Measurements from ENCODE around the gene STX10. TPM values are rescaled to one million over a fixed set of nuclear protein-coding genes. Genes with fewer than 3 reads are reported as not detected.

The STX10 gene
- total and polyA plus RNA-seq, 9 of the 15 experiments (the other 6 are each of a cell fraction or from before 2014, with no cell fraction given) = 0.51 to 66.3 (median 31.0) TPM

GRCh38 chr19:13154911-13155471 lies 4.8 kb upstream of the STX10 start (continued):
- TF ChIP-seq MCM5 (IDR thresholded peaks at IDR 0.05; ENCODE audit: low read depth) (no peak), WHSC1 (IDR thresholded peaks at IDR 0.05; ENCODE audit: low read length) (no peak), ARID4B (CRISPR knock-in tag; IDR thresholded peaks at IDR 0.05) (no peak), MYBL2 (IDR thresholded peaks at IDR 0.05; ENCODE audit: low read depth) (no peak), MYBL2 (CRISPR knock-in tag; IDR thresholded peaks at IDR 0.05; ENCODE audit: borderline replicate concordance) (no peak), TARDBP (IDR thresholded peaks at IDR 0.05) (no peak), ZNF280B (CRISPR knock-in tag; IDR thresholded peaks at IDR 0.05) (no peak), SMAD2 (IDR thresholded peaks at IDR 0.05; ENCODE audit: low read depth, low read length) (no peak), ZNF3 (CRISPR knock-in tag; IDR thresholded peaks at IDR 0.05) (no peak; the same call in 1 of the 2 replicates), OTX1 (CRISPR knock-in tag; IDR thresholded peaks at IDR 0.05) (no peak; the same call in 1 of the 2 replicates), SRSF9 (IDR thresholded peaks at IDR 0.05; ENCODE audit: borderline replicate concordance, low read depth, low read length) (no peak), ZFP36 (IDR thresholded peaks at IDR 0.05; ENCODE audit: low read depth, low read length, partially characterized antibody) (peak; percentile 16), HINFP (tag; conservative IDR thresholded peaks at IDR 0.05; ENCODE audit: low read depth) (no peak), ZEB2 (IDR thresholded peaks at IDR 0.05) (no peak), ZNF444 (CRISPR knock-in tag; IDR thresholded peaks at IDR 0.05) (no peak), HNRNPL (IDR thresholded peaks at IDR 0.05; ENCODE audit: low read depth, low read length) (peak; percentile 60; the same call in 1 of the 2 replicates), GABPB2 (CRISPR knock-in tag; conservative IDR thresholded peaks at IDR 0.05) (no peak), SFPQ (IDR thresholded peaks at IDR 0.05; ENCODE audit: low read depth, low read length) (peak; percentile 89), TOE1 (IDR thresholded peaks at IDR 0.05; ENCODE audit: borderline replicate concordance) (no peak), TOE1 (CRISPR knock-in tag; IDR thresholded peaks at IDR 0.05; ENCODE audit: borderline replicate concordance, low read depth) (no peak)

All from K562 (cell line).